ENCODE results near the gene TNFRSF1B.

TNFRSF1B gene

DNA sequence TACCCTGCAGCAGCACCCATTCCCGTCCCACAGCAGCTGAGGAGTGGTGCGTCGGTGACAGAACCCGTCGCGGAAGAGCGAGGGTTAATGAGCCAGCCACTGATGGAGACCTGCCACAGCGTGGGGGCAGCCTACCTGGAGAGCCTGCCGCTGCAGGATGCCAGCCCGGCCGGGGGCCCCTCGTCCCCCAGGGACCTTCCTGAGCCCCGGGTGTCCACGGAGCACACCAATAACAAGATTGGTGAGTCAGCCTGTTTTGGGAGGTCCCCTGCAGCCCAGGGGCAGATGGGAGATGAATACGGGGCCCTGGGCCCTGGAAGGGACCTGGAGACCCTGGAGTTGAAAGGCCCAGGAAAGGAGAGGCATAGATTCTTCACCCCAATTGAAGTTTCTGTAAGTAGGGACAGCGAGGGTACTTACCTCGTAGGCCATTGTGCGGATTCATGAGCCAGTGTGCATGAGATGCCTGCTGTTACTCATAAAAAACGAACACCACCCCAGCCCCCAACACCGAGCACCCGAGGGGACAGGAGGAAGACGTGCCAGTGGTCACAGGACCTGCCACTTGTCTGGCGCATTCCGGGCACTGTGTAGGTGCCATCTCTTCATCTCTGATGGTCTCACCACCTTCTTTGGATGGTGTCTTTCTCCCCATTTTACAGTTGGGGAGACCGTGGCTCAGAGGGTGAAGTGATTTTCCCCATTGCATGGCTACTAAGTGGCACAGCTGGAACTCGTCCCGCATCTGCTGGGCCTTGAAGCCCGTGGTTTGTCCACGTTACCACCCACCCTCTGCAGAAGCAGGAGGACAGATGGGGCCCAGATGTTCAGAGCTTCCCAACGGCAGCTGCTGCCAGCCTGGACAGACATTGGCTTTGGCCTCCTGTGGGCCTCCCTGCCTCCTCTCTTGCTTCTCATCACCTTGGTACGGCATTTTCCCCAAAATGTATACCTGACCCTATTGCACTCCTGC lies 28.3 kb upstream of the TNFRSF1B start:
- H3K27ac ChIP-seq: no peak overlapping the region
- no peaks in the 10 kb centered on the region for H3K27me3 ChIP-seq
- no peaks in the 10 kb centered on the region for H3K9me3 ChIP-seq
- intact Hi-C loops (cut with DNase I; ENCODE audit: low total_unique reads): no loop called here
- TF ChIP-seq, protein P1, sequence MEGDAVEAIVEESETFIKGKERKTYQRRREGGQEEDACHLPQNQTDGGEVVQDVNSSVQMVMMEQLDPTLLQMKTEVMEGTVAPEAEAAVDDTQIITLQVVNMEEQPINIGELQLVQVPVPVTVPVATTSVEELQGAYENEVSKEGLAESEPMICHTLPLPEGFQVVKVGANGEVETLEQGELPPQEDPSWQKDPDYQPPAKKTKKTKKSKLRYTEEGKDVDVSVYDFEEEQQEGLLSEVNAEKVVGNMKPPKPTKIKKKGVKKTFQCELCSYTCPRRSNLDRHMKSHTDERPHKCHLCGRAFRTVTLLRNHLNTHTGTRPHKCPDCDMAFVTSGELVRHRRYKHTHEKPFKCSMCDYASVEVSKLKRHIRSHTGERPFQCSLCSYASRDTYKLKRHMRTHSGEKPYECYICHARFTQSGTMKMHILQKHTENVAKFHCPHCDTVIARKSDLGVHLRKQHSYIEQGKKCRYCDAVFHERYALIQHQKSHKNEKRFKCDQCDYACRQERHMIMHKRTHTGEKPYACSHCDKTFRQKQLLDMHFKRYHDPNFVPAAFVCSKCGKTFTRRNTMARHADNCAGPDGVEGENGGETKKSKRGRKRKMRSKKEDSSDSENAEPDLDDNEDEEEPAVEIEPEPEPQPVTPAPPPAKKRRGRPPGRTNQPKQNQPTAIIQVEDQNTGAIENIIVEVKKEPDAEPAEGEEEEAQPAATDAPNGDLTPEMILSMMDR (IDR thresholded peaks at IDR 0.05): no peak
- no peak for DNase-seq
- peaks cover 0 to 8% (median 2%) of the 10 kb centered on the region in 4 donors for H3K4me1 ChIP-seq
- no peak overlapping the region for H3K4me3 ChIP-seq
- no peaks in the 10 kb centered on the region for H3K36me3 ChIP-seq

DNA sequence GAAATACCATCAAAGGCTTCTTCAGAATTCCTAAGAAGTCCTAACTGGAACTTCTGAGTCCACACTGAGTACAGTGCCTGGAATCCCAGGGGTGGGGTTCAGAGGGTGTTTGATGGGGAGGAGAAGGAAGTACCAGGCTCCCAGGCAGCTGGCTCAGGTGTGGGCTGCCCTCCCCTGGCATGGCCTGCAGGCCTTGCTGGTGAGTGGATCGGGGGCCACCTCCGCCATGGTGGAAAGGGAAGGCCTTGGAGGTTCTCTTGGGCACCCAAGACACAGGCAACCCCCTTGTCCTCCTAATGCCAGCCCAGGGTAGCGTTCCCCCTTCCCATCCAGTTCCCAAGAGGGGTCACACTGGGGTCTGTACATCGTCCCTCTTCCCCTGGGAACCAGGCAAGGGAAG lies 26.8 kb upstream of the TNFRSF1B start:
- TF ChIP-seq, protein P1 (IDR thresholded peaks at IDR 0.05): no peak
- intact Hi-C loops (cut with DNase I; ENCODE audit: low total_unique reads): no loop called here
- H3K27ac ChIP-seq: no peak overlapping the region

DNA sequence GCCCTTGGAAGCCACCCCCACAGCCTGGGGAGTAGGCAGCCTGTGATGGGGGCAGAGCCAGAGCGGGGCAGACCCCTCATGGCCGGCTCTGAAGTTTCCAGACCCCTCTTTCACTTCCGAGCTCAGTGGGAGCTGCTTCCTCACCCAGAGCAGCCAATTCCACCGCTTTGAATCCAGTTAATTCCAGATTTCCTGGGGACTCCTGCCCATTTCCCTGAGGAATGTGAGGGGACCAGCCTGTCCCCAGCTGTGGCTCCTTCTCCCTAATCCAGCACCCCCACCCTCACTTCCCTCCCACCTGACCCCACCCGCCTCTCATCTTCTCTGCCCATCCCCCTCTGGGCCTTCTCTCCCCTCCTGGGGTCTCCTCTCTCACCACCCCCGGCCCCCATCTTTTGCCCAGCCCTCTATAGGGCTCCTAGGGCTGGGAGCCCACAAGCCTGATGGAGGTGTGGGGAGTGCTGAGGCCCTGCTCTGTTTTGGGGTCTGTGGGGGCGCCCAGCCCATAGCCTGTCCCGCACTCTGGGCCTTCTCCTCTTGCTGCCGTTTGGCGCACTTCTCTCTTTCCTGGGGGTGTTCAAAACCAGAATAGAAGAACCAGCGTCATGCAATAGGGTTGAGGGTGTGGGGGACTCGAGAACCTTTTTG lies 26.2 kb upstream of the TNFRSF1B start:
- no peaks in the 10 kb centered on the region for H3K27me3 ChIP-seq
- TF ChIP-seq, protein P1 (IDR thresholded peaks at IDR 0.05): no peak
- DNase-seq: no peak
- no peak overlapping the region for H3K4me3 ChIP-seq
- intact Hi-C loops (cut with DNase I; ENCODE audit: low total_unique reads): no loop called here
- H3K27ac ChIP-seq: no peak overlapping the region
- H3K36me3 ChIP-seq: no peaks in the 10 kb centered on the region
- peaks cover 0 to 13% (median 5%) of the 10 kb centered on the region in 4 donors for H3K4me1 ChIP-seq
- no peaks in the 10 kb centered on the region for H3K9me3 ChIP-seq

More for the DNA sequence above, 26.8 kb upstream of the TNFRSF1B start:
- no peaks in the 10 kb centered on the region for H3K9me3 ChIP-seq
- H3K4me1 ChIP-seq: peaks cover 0 to 13% (median 5%) of the 10 kb centered on the region in 4 donors
- no peaks in the 10 kb centered on the region for H3K36me3 ChIP-seq
- DNase-seq: no peak
- H3K27me3 ChIP-seq: no peaks in the 10 kb centered on the region
- no peak overlapping the region for H3K4me3 ChIP-seq

DNA sequence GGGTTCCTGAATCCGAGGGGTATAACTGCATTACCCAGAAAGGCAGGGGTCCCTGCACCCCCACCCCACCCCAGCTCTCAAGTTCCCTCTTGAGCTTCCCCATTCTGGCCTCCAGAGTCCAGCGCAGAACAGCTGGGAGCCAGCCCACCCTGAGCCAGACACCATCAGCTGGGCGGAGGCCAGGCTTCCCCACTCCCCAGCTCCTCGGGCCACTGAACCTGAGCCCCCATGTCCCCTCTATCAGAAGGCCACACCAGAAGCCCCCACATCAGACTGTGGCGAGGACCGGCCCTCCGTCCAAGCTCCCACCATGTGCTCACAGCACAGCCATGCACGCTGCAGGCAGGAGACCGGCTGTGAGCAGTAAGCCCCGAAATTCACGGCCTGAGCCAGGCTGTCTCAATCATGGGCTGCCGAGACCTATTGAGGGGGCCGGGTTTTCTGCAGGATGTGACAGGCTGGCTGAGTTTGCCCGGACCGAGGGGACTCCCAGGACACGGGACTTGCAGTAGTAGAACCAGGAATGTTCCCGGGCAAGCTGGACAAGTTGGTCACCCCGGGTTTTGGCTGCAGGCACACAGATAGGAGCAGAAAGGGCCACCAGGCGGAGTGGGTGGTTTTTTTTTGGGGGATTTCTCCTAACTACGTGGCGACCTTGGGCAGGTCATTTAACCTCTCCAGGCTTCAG lies 25.5 kb upstream of the TNFRSF1B start:
- Histone ChIP-seq H3K9me3 (no peaks in the 10 kb centered on the region), H3K27me3 (no peaks in the 10 kb centered on the region), H3K4me1 (peaks cover 0 to 13% (median 5%) of the 10 kb centered on the region in 4 donors), H3K4me3 (no peak overlapping the region), H3K27ac (no peak overlapping the region), H3K36me3 (no peaks in the 10 kb centered on the region)
- TF ChIP-seq, protein P1 (IDR thresholded peaks at IDR 0.05): no peak
- intact Hi-C loops (cut with DNase I; ENCODE audit: low total_unique reads): no loop called here
- no peak for DNase-seq

DNA sequence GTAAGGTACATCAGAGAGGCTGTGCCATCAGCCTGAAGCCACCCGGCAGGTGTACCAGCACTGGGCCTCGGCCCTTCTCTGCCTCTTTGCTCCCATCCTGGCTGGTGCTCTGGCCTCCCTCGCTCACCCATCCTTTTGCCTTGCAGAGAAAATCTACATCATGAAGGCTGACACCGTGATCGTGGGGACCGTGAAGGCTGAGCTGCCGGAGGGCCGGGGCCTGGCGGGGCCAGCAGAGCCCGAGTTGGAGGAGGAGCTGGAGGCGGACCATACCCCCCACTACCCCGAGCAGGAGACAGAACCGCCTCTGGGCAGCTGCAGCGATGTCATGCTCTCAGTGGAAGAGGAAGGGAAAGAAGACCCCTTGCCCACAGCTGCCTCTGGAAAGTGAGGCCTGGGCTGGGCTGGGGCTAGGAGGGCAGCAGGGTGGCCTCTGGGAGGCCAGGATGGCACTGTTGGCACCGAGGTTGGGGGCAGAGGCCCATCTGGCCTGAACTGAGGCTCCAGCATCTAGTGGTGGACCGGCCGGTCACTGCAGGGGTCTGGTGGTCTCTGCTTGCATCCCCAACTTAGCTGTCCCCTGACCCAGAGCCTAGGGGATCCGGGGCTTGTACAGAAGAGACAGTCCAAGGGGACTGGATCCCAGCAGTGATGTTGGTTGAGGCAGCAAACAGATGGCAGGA lies 24.5 kb upstream of the TNFRSF1B start:
- Histone ChIP-seq H3K9me3 (no peaks in the 10 kb centered on the region), H3K4me3 (no peak overlapping the region), H3K4me1 (peaks cover 0 to 13% (median 5%) of the 10 kb centered on the region in 4 donors), H3K27me3 (no peaks in the 10 kb centered on the region), H3K36me3 (no peaks in the 10 kb centered on the region), H3K27ac (no peak overlapping the region)
- intact Hi-C loops (cut with DNase I; ENCODE audit: low total_unique reads): no loop called here
- TF ChIP-seq, protein P1 (IDR thresholded peaks at IDR 0.05): no peak
- DNase-seq: no peak

All from tibial artery (tissue), 4 donors.